OCI-M2 (cell line): ENCODE measurements around the gene TRNP1.
"Not testable (repeated sequence)": the region's sequence is repeated elsewhere in the genome, so short reads cannot be mapped to it uniquely, and the experiment has no call there.

Experiments used
- DNase-seq: peaks from one replicate; lab custom pipeline; 2025; ENCODE audit not compliant: unreplicated experiment; lab: John Stamatoyannopoulos, UW

TRNP1 gene

DNA sequence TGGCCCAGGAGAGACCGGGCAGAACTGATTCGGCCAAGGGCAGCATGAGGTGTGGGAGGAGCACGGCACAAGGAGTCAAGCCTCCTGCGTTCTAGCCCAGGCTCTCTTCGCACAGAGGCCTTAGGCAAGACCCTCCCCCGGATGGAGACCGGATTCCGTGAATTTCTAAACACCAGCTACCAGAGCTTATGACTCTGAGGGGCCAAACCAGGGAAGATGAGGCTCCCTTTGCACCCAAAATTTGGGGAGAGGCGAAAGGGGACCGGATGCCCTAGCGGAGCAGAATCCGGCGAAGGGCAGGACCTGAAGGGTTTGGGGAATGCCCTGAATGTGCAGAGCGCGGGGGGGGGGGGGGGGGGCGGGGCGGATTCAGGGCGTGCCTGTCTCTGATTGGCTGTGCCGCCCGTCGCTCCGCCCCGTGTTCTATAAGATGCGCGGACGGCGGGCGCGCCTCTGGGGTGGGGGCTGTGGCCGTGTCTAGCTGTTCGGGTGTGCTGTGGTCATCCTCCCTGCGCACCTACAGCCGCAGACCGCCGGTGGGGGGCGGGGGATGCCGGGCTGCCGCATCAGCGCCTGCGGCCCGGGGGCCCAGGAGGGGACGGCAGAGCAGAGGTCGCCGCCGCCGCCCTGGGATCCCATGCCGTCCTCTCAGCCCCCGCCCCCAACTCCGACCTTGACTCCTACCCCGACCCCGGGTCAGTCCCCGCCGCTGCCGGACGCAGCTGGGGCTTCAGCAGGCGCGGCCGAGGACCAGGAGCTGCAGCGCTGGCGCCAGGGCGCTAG is at the start of gene TRNP1:
Gene TRNP1 (plus strand): TSS at position 456 of the 783 bp plus-strand sequence. CDS start 95 bp downstream, at position 551.
- peak; percentile 55 for DNase-seq

GRCh38 chr1:26945138-26945537 is 48.4 kb upstream of the TRNP1 start:
- DNase-seq: no peak

DNA sequence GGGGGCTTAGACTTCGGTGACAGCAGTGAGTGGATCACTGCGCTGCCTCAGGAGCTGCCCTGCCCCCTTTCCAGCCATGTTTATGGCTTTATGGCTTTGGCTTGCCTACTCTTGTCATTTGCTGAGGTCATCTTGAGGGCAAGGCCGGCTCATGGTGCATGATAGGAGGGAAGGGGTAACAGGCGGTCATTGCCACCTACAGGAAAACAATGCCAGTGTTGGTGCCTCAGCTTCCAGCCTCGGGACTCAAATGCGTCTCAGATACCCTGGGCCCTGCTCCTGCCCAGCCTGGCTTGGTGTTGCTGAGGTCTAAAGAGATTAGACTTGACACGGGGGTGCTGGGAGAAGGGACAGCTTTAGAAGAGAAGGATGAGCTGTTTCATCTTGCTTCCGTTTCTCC is 47.8 kb upstream of the TRNP1 start:
- DNase-seq: no peak

DNA sequence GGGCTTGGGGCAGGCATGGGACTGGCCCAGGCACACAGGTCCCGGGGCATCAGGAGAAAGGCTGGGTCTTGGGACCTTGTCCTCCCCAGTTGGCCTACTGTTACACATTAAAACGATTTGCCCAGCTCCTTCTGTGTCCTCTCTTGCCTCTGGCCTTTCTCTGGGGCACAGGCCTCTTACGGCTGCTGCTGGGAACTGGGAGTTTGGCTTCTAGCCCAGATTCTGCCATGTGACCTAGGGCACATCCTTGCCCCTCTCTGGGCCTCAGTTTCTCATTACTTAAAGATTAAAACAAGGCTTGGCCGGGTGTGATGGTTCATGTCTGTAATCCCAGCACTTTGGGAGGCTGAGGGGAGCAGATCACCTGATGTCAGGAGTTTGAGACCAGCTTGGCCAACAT is 47.2 kb upstream of the TRNP1 start:
- no peak for DNase-seq

- not testable (repeated sequence) for DNase-seq
Measured at GRCh38 chr1:26948725-26949057, 44.8 kb upstream of the TRNP1 start.

DNA sequence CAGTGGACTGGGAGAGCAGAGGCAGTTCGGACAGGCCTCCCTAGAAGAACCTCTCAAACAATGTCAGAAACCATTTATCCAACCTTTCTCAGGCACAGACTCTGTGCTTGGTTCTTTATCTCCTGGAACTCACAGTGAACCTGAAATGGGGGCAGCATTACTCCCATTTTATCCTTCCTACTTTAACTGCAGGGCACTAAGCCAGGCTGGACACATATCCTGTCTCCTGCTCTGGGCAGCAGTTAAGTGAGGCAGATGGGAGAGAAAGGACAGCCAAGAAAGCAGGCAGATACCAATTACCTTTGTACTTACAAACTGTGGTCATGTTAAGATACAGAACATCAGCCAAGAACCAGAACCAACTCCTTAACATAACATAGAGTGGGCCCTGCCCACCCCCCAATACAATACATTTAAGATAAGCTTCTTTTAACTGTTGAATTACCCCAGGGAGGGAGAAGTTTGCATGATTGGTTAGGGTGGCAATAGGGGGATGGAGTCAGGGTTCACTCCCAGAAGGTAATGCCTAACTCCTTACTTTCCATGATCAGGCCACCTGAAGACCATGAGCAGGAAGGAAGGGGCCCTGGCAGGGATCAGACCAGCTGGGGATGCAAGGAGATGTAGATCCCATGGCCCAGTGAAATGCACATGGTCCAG is 44.1 kb upstream of the TRNP1 start:
- DNase-seq: no peak

GRCh38 chr1:26949926-26950319 is 43.6 kb upstream of the TRNP1 start:
- no peak for DNase-seq

DNA sequence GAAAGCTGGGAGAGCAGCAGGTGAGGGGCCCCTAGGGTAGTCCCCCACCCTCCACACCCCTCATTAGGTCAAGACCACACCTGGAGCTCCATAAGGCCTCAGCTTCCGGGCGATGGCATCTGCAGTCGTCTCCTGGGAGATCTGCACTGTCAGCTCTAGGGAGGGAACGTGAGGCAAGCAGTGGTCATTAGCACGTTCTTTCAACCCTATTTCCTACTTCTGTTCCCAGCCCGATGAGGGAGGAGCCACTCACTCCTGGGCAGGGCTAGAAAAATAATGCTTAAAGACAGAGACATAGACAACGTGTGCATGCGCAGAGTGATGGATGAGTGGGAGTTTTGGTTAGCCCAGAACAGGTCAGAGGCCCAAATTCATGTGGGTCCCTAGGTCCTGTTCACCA is 42.9 kb upstream of the TRNP1 start:
- DNase-seq: no peak

DNA sequence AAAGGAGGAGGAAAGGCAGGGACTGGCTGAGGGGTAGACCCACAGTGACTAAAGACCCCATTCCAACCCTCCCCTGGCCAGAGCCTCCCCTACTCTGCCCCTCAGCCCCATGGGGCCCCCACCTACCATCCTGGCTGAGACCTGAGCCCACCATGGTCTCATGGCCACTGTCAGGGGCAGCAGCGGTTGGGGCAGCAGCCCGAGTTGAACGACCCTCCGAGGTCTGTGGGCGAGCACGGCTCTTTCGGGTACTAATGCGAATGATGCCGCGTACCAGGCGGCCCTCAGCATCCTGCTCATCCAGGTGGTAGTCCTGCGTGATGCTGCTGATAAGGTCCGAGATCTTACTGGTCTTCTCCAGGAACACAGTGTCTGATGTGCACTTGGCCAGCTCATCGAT is 42.3 kb upstream of the TRNP1 start:
- no peak for DNase-seq

- no peak for DNase-seq
Measured at GRCh38 chr1:26951821-26952497, 41.5 kb upstream of the TRNP1 start.

DNA sequence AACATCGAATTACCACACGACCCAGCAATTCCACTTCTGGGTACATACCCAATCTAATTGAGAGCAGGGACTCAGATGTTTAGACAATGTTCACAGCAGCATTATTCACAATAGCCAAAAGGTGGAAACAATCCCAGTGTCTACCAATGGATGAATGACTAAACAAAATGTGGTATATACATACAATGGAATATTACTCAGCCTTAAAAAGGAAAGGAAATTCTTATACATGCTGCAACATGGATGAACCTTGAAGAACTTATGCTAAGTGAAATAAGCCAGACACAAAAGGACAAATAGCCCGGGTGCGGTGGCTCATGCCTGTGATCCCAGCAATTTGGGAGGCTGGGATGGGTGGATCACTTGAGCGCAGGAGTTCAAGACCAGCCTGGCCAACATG is 40.1 kb upstream of the TRNP1 start:
- DNase-seq: no peak

GRCh38 chr1:26956321-26956720 is 37.2 kb upstream of the TRNP1 start:
- DNase-seq: no peak

- DNase-seq: no peak
Measured at GRCh38 chr1:26957306-26957705, 36.2 kb upstream of the TRNP1 start.

- DNase-seq: no peak
Measured at GRCh38 chr1:26959270-26959669, 34.2 kb upstream of the TRNP1 start.

GRCh38 chr1:26959722-26960624 is 33.5 kb upstream of the TRNP1 start, which contains the start of gene KDF1:
KDF1 (minus strand) TSS chr1:26960468; CDS start chr1:26952380, 8,088 bp downstream.
- DNase-seq: no peak

- DNase-seq: no peak
Measured at GRCh38 chr1:26960625-26960966, 32.9 kb upstream of the TRNP1 start.

DNA sequence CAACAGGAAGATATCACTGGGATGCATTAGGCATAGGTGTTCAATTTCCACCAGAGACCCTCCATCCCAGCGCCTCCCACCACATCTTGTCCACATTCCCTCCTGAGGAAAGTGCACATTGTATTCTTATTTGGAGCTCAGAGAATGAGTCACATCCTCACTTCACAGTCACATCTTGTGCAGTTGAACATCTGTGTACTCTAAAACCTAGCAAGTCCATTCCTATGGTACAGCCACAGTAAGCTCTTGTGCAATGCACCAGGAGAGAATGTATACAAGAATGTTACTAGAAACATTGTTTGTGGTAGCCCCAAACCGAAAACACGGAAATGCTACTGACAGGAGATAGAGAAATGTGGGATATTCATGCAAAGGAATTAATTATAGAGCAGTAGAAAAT is 31.7 kb upstream of the TRNP1 start:
- DNase-seq: no peak

GRCh38 chr1:26965213-26965612 is 28.3 kb upstream of the TRNP1 start:
- DNase-seq: no peak

DNA sequence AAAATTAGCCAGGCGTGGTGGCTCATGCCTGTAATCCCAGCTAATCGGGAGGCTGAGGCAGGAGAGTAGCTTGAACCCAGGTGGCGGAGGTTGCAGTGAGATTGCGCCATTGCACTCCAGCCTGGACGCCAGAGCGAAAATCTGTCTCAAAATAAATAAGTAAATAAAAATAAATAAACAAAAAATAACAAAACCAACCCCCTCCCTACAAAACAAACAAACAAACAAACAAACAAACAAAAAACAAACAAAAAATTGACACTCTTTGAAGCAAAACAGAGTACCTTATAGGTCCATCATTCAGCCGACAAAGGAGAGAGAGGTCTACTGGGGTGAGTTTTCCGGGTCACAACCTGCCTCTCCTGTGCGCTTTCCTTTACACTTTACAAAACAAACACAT is 27.9 kb upstream of the TRNP1 start:
- DNase-seq: no peak

DNA sequence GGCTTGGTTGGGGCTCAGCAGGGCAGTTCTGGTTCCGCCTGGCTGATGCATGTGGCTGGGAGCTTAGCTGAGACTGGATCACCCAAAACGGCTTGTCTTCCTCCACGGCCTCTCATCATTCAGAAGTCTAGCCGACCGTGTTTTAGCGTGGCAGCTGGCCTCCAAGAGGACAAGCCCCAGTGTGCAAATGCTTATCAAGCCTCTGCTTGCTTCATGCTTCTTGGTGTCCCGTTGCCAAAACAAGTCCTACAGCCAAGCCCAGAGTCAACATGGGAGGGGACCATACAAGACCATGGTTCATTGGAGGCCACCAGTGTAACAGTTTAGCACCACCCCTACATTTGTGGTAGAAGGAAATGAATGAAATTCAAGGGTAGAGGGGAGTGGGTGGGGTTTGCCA is 22.7 kb upstream of the TRNP1 start:
- DNase-seq: no peak

DNA sequence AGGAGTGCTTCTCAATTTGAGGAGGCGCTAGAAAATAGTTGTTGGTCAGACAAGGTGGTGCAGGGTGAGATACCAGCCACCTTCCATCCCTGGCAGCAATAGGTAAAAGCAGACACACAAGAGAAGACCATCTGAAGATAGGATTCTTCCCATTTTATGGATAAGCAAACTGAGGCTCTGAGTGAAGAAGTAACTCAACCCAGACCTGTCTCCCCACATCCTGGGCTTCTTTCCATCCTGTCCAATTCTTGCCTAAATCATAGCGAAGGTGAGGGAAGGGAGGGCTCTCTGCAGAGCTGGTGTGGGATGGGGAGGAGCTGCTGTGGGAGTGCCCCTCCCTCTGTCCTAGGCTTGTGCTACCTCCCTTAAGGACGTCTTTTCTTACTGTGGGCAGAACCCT is 21.9 kb upstream of the TRNP1 start:
- no peak for DNase-seq
